Nephron (organoid): ENCODE measurements around the gene GOLGA6B.
"Not testable (repeated sequence)": the region's sequence is repeated elsewhere in the genome, so short reads cannot be mapped to it uniquely, and the experiment has no call there.

ENCODE experiments used
- H3K27ac Mint-ChIP-seq, 3 experiments: 2 replicates each; pipeline ENCODE4 v1.8.0; 2020; ENCODE audit warnings: mixed read lengths in 3 of 3, mild to moderate bottlenecking in 2 of 3, moderate library complexity in 1 of 3
- H3K27me3 Mint-ChIP-seq: 2 replicates; pipeline ENCODE4 v1.8.0; 2021; ENCODE audit warnings: low read depth, mild to moderate bottlenecking, moderate library complexity, mixed read lengths
- H3K36me3 Mint-ChIP-seq: 2 replicates; pipeline ENCODE4 v1.8.0; 2020; ENCODE audit warnings: low read depth, mixed read lengths
- H3K4me1 Mint-ChIP-seq: 2 replicates; pipeline ENCODE4 v1.8.0; 2020; ENCODE audit warnings: mixed read lengths
- H3K4me3 Mint-ChIP-seq, 3 experiments: 2 replicates each; pipeline ENCODE4 v1.8.0; 2020; ENCODE audit warnings: mild to moderate bottlenecking in 3 of 3, mixed read lengths in 3 of 3, moderate library complexity in 2 of 3
- H3K9me3 Mint-ChIP-seq: 2 replicates; pipeline ENCODE4 v1.8.0; 2020; ENCODE audit warnings: mixed read lengths
- TF ChIP-seq, protein P1 (sequence below), 3 experiments: fragments of 200-600 bp; sonication (generic); IDR thresholded peaks; one replicate each; pipeline ENCODE4 v1.5.0; 2021; ENCODE audit warnings: antibody characterized with exemption in 3 of 3; ENCODE audit not compliant: unreplicated experiment in 3 of 3

GOLGA6B gene

DNA sequence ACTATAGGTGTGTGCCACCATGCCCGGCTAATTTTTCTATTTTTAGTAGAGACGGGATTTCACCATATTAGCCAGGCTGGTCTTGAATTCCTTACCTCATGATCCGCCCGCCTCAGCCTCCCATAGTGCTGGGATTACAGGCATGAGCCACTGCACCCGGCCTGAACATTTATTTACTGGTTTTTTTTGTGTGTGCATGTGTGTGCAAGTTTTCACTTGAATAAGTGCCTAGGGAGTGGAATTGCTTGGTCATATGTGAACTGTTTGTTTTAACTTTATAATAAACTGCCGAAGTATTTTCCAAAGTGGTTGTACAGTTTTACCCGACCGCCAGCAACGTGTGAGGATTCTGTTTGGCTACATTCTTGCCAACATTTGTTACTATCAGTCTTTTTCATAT lies 45.6 kb downstream of the GOLGA6B start:
- H3K4me3 Mint-ChIP-seq = no peak overlapping the region
- peaks cover 4% of the 10 kb centered on the region for H3K36me3 Mint-ChIP-seq
- H3K9me3 Mint-ChIP-seq = no peaks in the 10 kb centered on the region
- TF ChIP-seq, protein P1, sequence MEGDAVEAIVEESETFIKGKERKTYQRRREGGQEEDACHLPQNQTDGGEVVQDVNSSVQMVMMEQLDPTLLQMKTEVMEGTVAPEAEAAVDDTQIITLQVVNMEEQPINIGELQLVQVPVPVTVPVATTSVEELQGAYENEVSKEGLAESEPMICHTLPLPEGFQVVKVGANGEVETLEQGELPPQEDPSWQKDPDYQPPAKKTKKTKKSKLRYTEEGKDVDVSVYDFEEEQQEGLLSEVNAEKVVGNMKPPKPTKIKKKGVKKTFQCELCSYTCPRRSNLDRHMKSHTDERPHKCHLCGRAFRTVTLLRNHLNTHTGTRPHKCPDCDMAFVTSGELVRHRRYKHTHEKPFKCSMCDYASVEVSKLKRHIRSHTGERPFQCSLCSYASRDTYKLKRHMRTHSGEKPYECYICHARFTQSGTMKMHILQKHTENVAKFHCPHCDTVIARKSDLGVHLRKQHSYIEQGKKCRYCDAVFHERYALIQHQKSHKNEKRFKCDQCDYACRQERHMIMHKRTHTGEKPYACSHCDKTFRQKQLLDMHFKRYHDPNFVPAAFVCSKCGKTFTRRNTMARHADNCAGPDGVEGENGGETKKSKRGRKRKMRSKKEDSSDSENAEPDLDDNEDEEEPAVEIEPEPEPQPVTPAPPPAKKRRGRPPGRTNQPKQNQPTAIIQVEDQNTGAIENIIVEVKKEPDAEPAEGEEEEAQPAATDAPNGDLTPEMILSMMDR (IDR thresholded peaks at IDR 0.05; ENCODE audit: unreplicated experiment in 3 of 3) = no peak
- no peaks in the 10 kb centered on the region for H3K27me3 Mint-ChIP-seq
- H3K4me1 Mint-ChIP-seq = no peaks in the 10 kb centered on the region
- H3K27ac Mint-ChIP-seq = no peak overlapping the region

DNA sequence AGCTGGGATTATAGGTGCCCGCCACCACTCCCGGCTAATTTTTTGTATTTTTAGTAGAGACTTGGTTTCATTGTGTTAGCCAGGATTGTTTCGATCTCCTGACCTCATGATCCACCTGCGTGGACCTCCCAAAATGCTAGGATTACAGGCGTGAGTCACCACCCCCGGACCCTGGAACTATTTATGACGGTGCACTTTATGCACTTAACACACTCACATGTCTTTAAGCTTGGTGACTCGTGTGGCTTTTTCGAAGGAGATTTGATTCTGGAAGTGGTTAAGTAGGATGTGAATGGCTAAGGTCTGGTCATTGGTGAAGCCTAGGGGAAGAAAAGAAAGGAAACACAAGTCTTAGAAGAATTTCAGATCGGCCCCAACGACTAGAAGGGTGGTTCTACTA lies 51.8 kb downstream of the GOLGA6B start:
- TF ChIP-seq, protein P1 (IDR thresholded peaks at IDR 0.05; ENCODE audit: unreplicated experiment in 3 of 3) = no peak
- Mint-ChIP-seq H3K27ac (no peak overlapping the region), H3K27me3 (no peaks in the 10 kb centered on the region), H3K4me3 (no peak overlapping the region), H3K9me3 (no peaks in the 10 kb centered on the region), H3K36me3 (peaks cover 18% of the 10 kb centered on the region), H3K4me1 (no peaks in the 10 kb centered on the region)

DNA sequence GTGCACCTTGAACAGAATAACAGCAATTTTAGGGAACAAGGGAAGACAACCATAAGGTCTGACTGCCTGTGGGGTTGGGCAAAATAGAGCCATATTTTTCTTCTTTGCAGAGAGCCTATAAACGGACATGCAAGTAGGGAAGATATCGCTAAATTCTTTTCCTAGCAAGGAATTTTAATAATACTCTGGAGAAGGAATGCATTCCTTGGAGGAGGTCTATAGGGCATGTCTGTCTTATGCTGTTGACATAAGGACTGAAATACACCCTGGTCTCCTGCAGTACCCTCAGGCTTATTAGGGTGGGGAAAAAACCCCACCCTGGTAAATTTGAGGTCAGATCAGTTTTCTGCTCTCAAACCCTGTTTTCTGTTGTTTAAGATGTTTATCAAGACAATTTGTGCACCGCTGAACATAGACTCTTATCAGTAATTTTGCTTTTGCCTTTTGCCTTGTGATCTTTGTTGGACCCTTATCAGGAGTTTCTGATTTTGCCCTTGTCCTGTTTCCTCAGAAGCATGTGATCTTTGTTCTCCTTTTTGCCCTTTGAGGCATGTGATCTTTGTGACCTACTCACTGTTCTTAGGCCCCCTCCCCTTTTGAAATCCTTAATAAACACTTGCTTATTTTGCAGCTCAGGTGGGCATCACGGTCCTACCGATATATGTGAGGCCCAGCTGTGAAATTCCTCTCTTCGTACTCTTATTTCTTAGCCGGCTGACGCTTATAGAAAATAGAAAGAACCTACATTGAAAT lies 54.2 kb downstream of the GOLGA6B start:
- not testable (repeated sequence) for H3K4me1 Mint-ChIP-seq, H3K4me3 Mint-ChIP-seq, H3K27me3 Mint-ChIP-seq, H3K9me3 Mint-ChIP-seq
- Mint-ChIP-seq H3K27ac (peak overlapping the region in 1 of 3 experiments; percentile 26), H3K36me3 (peaks cover 30% of the 10 kb centered on the region)
